Stimulated activated naive CD8-positive, alpha-beta T cell treated with anti-CD3 and anti-CD28 coated beads, Interleukin-15, Interleukin-2, amounts not matched to agents 100 ng/mL and 50 ng/mL, for 24 hours (primary cell): Measurements from ENCODE around the gene ZNF397.

Source experiments
- H3K27ac Mint-ChIP-seq: one replicate; pipeline ENCODE4 v1.8.0; 2021; ENCODE audit warnings: mild to moderate bottlenecking, mixed read lengths
- H3K27me3 Mint-ChIP-seq: one replicate; pipeline ENCODE4 v1.8.0; 2021; ENCODE audit warnings: mixed read lengths
- H3K36me3 Mint-ChIP-seq: one replicate; pipeline ENCODE4 v1.8.0; 2021; ENCODE audit warnings: low read depth, mixed read lengths
- H3K4me1 Mint-ChIP-seq: one replicate; pipeline ENCODE4 v1.8.0; 2021; ENCODE audit warnings: low read depth, mixed read lengths
- H3K4me3 Mint-ChIP-seq: one replicate; pipeline ENCODE4 v1.8.0; 2021; ENCODE audit warnings: mild to moderate bottlenecking, mixed read lengths
- H3K9me3 Mint-ChIP-seq: one replicate; pipeline ENCODE4 v1.8.0; 2021; ENCODE audit warnings: mixed read lengths

ZNF397 gene

GRCh38 chr18:35231052-35231451, 9.8 kb upstream of the ZNF397 start:
- no peaks in the 10 kb centered on the region for H3K9me3 Mint-ChIP-seq
- no peaks in the 10 kb centered on the region for H3K27me3 Mint-ChIP-seq
- H3K4me1 Mint-ChIP-seq: peaks cover 3% of the 10 kb centered on the region
- H3K4me3 Mint-ChIP-seq: peak overlapping the region; percentile 68
- H3K27ac Mint-ChIP-seq: no peak overlapping the region
- no peaks in the 10 kb centered on the region for H3K36me3 Mint-ChIP-seq

GRCh38 chr18:35236571-35237363, 4.1 kb upstream of the ZNF397 start:
- Mint-ChIP-seq H3K9me3 (no peaks in the 10 kb centered on the region), H3K27me3 (no peaks in the 10 kb centered on the region), H3K36me3 (no peaks in the 10 kb centered on the region), H3K27ac (no peak overlapping the region), H3K4me3 (no peak overlapping the region), H3K4me1 (no peaks in the 10 kb centered on the region)

DNA sequence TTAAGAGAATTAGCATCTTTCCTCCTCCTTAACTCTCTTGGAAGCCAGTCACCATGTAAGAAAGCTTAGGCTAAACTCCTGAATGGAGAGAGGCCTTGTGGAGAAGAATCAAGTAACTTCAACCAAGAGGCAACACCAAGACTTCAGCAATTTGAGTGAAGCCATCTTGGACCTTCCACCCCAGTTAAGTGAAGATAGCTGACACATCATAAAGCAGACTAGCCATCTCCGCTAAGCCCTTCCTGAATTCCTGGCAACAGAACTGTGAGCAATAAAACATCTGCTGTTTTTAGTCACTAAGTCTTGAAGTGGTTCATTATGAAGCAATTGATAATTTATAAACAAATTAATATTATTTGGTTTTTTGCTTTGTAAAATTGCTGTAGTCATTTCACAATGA, 1.5 kb upstream of the ZNF397 start:
- Mint-ChIP-seq H3K27me3 (no peaks in the 10 kb centered on the region), H3K9me3 (peaks cover 10% of the 10 kb centered on the region), H3K4me3 (no peak overlapping the region), H3K27ac (no peak overlapping the region), H3K4me1 (peaks cover 21% of the 10 kb centered on the region), H3K36me3 (peaks cover 22% of the 10 kb centered on the region)

DNA sequence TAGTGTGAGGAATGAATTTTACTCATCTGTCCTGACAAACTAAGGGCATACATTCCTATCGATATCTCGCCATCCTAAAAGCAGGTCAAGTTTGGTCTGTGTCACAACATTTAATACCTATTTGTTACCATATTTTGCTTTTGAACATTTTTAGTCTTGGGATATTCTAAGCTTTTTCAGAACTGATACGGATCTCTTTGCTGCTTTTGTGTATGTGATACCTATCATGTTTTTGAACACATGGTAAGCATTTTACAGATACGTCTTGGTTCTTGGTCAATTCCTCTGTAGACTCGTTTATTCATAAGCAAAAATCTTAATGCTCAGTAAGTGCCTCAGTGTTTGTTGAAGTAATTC, 592 bp downstream of the ZNF397 start:
- H3K9me3 Mint-ChIP-seq: peaks cover 29% of the 10 kb centered on the region
- peaks cover 43% of the 10 kb centered on the region for H3K36me3 Mint-ChIP-seq
- H3K4me3 Mint-ChIP-seq: peak overlapping the region; percentile 95
- H3K27me3 Mint-ChIP-seq: no peaks in the 10 kb centered on the region
- peak overlapping the region; percentile 98 for H3K27ac Mint-ChIP-seq
- H3K4me1 Mint-ChIP-seq: peaks cover 24% of the 10 kb centered on the region

DNA sequence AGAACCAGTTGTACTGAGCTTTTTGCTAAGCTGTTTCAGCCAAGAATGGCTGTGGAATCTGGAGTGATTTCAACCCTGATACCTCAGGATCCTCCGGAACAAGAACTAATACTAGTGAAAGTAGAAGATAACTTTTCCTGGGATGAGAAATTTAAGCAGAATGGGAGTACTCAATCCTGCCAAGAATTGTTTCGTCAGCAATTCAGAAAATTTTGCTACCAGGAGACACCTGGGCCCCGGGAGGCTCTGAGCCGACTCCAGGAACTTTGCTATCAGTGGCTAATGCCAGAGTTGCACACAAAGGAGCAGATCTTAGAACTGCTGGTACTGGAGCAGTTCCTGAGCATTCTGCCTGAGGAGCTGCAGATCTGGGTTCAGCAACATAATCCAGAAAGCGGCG, 1.6 kb downstream of the ZNF397 start:
- peaks cover 35% of the 10 kb centered on the region for H3K9me3 Mint-ChIP-seq
- H3K4me3 Mint-ChIP-seq: peak overlapping the region; percentile 95
- no peaks in the 10 kb centered on the region for H3K27me3 Mint-ChIP-seq
- no peak overlapping the region for H3K27ac Mint-ChIP-seq
- peaks cover 53% of the 10 kb centered on the region for H3K36me3 Mint-ChIP-seq
- H3K4me1 Mint-ChIP-seq: peaks cover 24% of the 10 kb centered on the region

DNA sequence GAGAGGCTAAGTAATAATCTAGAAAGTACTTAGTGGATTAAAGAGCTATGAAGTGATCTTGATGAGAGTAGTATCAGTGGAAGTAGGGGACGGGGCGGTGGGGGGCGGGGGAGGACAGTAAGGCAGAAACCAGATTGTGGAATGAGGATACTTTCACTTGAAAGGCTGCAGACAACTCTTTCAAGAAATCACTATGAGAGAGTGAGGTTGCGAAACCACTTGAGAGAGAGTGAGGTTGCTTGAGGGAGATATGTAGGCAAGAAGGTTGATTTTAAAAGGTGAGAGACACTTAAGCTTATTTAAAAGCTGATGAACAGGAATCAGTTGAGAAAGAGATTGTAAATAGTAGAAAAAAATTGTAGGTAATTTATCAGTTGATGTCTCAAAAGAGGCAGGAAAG, 3.8 kb downstream of the ZNF397 start:
- Mint-ChIP-seq H3K9me3 (peaks cover 41% of the 10 kb centered on the region), H3K4me1 (peaks cover 29% of the 10 kb centered on the region), H3K27me3 (no peaks in the 10 kb centered on the region), H3K27ac (no peak overlapping the region), H3K36me3 (peaks cover 71% of the 10 kb centered on the region), H3K4me3 (no peak overlapping the region)

GRCh38 chr18:35245719-35246317, 5.0 kb downstream of the ZNF397 start:
- H3K27ac Mint-ChIP-seq: no peak overlapping the region
- no peak overlapping the region for H3K4me3 Mint-ChIP-seq
- H3K4me1 Mint-ChIP-seq: peaks cover 29% of the 10 kb centered on the region
- peaks cover 82% of the 10 kb centered on the region for H3K36me3 Mint-ChIP-seq
- H3K27me3 Mint-ChIP-seq: no peaks in the 10 kb centered on the region
- peaks cover 46% of the 10 kb centered on the region for H3K9me3 Mint-ChIP-seq

DNA sequence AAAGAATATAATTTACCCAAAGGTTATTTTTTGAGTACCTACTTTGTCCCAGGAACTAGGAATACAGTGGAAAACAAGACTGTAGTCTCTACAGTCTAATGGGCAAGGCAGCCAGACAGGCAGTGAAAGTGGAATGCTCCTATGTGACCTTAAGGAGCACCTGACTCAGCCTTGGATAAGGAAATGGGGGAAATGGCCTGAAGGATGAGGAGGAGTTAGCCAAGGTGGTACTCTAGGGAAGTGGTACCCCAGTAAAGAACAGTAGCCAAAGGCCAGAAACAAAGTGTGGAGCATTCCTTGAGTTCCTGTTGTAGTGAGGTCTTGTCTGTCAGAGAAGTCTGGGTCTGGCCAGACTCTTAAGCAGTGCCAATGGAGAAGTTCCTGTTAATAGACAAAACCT, 6.0 kb downstream of the ZNF397 start:
- Mint-ChIP-seq H3K36me3 (peaks cover 91% of the 10 kb centered on the region), H3K27ac (no peak overlapping the region), H3K9me3 (peaks cover 55% of the 10 kb centered on the region)

GRCh38 chr18:35247412-35248249, 6.8 kb downstream of the ZNF397 start:
- no peaks in the 10 kb centered on the region for H3K27me3 Mint-ChIP-seq
- H3K36me3 Mint-ChIP-seq: peaks cover 94% of the 10 kb centered on the region
- peaks cover 22% of the 10 kb centered on the region for H3K4me1 Mint-ChIP-seq
- peaks cover 63% of the 10 kb centered on the region for H3K9me3 Mint-ChIP-seq
- no peak overlapping the region for H3K27ac Mint-ChIP-seq
- H3K4me3 Mint-ChIP-seq: no peak overlapping the region

More for the DNA sequence above, 6.0 kb downstream of the ZNF397 start:
- no peak overlapping the region for H3K4me3 Mint-ChIP-seq
- H3K27me3 Mint-ChIP-seq: no peaks in the 10 kb centered on the region
- peaks cover 29% of the 10 kb centered on the region for H3K4me1 Mint-ChIP-seq

DNA sequence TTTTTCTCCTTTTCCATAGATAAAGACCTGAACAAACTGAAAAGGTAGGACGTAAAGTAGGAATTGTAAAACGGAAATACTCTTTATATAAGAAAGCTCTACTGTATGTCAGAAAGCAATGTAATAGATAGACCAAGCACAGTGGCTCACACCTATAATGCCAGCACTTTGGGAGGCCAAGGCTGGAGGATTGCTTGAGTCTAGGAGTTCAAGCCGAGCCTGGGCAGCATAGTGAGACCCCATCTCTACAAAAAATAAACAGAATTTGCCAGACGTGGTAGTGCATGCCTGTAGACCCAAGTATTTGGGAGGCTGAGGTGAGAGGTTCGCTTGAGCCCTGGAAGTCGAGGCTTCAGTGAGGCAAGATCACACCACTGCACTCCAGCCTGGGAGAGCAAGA, 7.6 kb downstream of the ZNF397 start:
- H3K27me3 Mint-ChIP-seq: no peaks in the 10 kb centered on the region
- peaks cover 94% of the 10 kb centered on the region for H3K36me3 Mint-ChIP-seq
- H3K4me3 Mint-ChIP-seq: no peak overlapping the region
- H3K27ac Mint-ChIP-seq: no peak overlapping the region
- H3K9me3 Mint-ChIP-seq: peaks cover 70% of the 10 kb centered on the region
- peaks cover 16% of the 10 kb centered on the region for H3K4me1 Mint-ChIP-seq

- Mint-ChIP-seq H3K27me3 (no peaks in the 10 kb centered on the region), H3K36me3 (peaks cover 81% of the 10 kb centered on the region), H3K27ac (no peak overlapping the region), H3K9me3 (peaks cover 47% of the 10 kb centered on the region), H3K4me3 (no peak overlapping the region), H3K4me1 (peaks cover 5% of the 10 kb centered on the region)
Observed at GRCh38 chr18:35252466-35252865, 11.6 kb downstream of the ZNF397 start.

DNA sequence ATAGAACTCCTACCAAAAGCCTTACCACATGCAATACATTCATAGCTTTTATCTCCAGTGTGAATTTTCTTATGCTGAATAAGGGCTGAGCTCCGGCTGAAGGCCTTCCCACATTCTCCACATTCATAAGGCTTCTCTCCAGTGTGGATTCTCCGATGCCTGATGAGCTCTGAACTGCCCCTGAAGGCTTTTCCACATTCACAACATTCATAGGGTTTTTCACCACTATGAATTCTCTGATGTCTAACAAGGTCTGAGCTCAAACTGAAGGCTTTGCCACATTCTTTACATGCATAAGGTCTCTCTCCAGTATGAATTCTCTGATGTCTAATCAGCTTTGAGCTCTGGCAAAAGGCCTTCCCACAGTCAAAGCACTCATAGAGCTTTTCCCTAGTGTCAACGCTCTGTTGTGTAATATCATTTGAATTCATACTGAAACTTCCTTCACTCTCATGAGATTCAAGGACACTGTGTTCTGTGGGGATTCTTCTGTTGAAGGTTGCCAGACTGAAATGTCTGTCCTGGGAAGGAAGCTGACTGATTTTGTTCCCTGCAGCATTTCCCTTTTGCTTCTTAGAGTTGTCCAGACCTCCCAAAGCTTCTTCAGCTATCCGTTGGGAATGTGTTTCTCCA, 12.9 kb downstream of the ZNF397 start:
- H3K4me3 Mint-ChIP-seq: no peak overlapping the region
- peaks cover 79% of the 10 kb centered on the region for H3K36me3 Mint-ChIP-seq
- peaks cover 41% of the 10 kb centered on the region for H3K9me3 Mint-ChIP-seq
- no peak overlapping the region for H3K27ac Mint-ChIP-seq
- H3K4me1 Mint-ChIP-seq: no peaks in the 10 kb centered on the region
- H3K27me3 Mint-ChIP-seq: no peaks in the 10 kb centered on the region

GRCh38 chr18:35256947-35257346, 16.1 kb downstream of the ZNF397 start:
- H3K9me3 Mint-ChIP-seq: peaks cover 27% of the 10 kb centered on the region
- H3K4me3 Mint-ChIP-seq: no peak overlapping the region
- no peaks in the 10 kb centered on the region for H3K4me1 Mint-ChIP-seq
- H3K27ac Mint-ChIP-seq: no peak overlapping the region
- H3K36me3 Mint-ChIP-seq: peaks cover 76% of the 10 kb centered on the region
- no peaks in the 10 kb centered on the region for H3K27me3 Mint-ChIP-seq

DNA sequence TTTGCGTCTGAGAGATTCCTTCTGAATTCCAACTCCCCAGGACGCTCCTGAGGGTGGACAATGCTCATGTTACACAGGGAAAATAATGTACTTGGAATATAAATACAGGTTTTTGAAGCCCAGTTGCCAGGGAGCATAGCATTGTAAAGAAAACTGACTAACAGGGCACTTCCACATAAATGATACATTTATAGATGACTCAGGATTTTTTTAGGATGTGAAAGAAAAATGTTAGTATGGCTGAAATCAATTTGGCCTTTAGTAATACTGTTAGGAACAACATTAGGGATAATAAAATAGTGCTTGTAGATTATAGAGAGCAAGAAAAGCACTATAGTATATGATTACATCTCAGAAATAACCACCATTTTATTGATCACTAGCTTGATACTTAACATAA, 23.6 kb downstream of the ZNF397 start:
- H3K27ac Mint-ChIP-seq: no peak overlapping the region
- no peak overlapping the region for H3K4me3 Mint-ChIP-seq
- peaks cover 65% of the 10 kb centered on the region for H3K36me3 Mint-ChIP-seq

More for the DNA sequence above, 23.6 kb downstream of the ZNF397 start:
- Mint-ChIP-seq H3K27me3 (no peaks in the 10 kb centered on the region), H3K4me1 (peaks cover 32% of the 10 kb centered on the region), H3K9me3 (peaks cover 16% of the 10 kb centered on the region)
